Loucy (cell line): ENCODE data around the gene CTCFL.

Experiments
- H2AFZ ChIP-seq: fragments of 200-600 bp; sonication (generic); 2 replicates; pipeline ENCODE4 v1.6.0; 2016; ENCODE audit warnings: antibody characterized with exemption, mild to moderate bottlenecking, low read length, moderate library complexity
- H3F3A ChIP-seq: fragments of 200-600 bp; 2 replicates; pipeline ENCODE4 v1.6.0; 2016; ENCODE audit warnings: antibody characterized with exemption, low read depth, mild to moderate bottlenecking
- H3K27me3 ChIP-seq: fragments of 200-600 bp; sonication (generic); 2 replicates; pipeline ENCODE4 v1.6.1; 2014; ENCODE audit warnings: low read length, mild to moderate bottlenecking; ENCODE audit not compliant: insufficient read depth, poor library complexity, severe bottlenecking
- H3K36me3 ChIP-seq: fragments of 200-600 bp; sonication (generic); 2 replicates; pipeline ENCODE4 v1.6.1; 2016; ENCODE audit warnings: low read length; ENCODE audit not compliant: insufficient read depth
- H3K4me1 ChIP-seq: fragments of 200-600 bp; sonication (generic); 2 replicates; pipeline ENCODE4 v1.5.1; 2014; ENCODE audit warnings: low read length, mild to moderate bottlenecking; ENCODE audit not compliant: insufficient read depth, poor library complexity, severe bottlenecking
- H3K4me2 ChIP-seq: fragments of 200-600 bp; sonication (generic); 2 replicates; pipeline ENCODE4 v1.6.0; 2014; ENCODE audit warnings: antibody characterized with exemption, low read length, low read depth, mild to moderate bottlenecking; ENCODE audit not compliant: poor library complexity, severe bottlenecking
- H3K4me3 ChIP-seq: fragments of 200-600 bp; sonication (generic); 2 replicates; pipeline ENCODE4 v1.5.1; 2014; ENCODE audit warnings: low read length, mild to moderate bottlenecking, mixed read lengths; ENCODE audit not compliant: poor library complexity, severe bottlenecking
- H3K79me2 ChIP-seq: fragments of 200-600 bp; sonication (generic); 2 replicates; pipeline ENCODE4 v1.6.1; 2014; ENCODE audit warnings: low read length; ENCODE audit not compliant: insufficient read depth
- H3K9ac ChIP-seq: fragments of 200-600 bp; sonication (generic); 2 replicates; pipeline ENCODE4 v1.6.0; 2014; ENCODE audit warnings: mild to moderate bottlenecking, low read depth, low read length, moderate library complexity; ENCODE audit not compliant: poor library complexity, severe bottlenecking
- H3K9me2 ChIP-seq: fragments of 200-600 bp; sonication (generic); replicated peaks from 2 replicates; pipeline ENCODE4 v1.6.1; 2016; ENCODE audit warnings: low read depth, low read length, mixed read lengths
- H3K9me3 ChIP-seq: fragments of 200-600 bp; sonication (generic); 2 replicates; pipeline ENCODE4 v1.6.1; 2014; ENCODE audit warnings: mild to moderate bottlenecking, antibody characterized with exemption, low read length, low read depth; ENCODE audit not compliant: insufficient read depth
- H4K20me1 ChIP-seq: fragments of 200-600 bp; sonication (generic); 2 replicates; pipeline ENCODE4 v1.6.0; 2014; ENCODE audit warnings: antibody characterized with exemption, low read length, mild to moderate bottlenecking; ENCODE audit not compliant: insufficient read depth, poor library complexity, severe bottlenecking
- EZH2phosphoT487 ChIP-seq: fragments of 200-600 bp; IDR thresholded peaks from 2 replicates; pipeline ENCODE4 v1.6.1; 2018; ENCODE audit warnings: antibody characterized with exemption, mild to moderate bottlenecking, moderate library complexity, borderline replicate concordance
- TF ChIP-seq, protein P1 (sequence below): fragments of 200-600 bp; sonication (generic); conservative IDR thresholded peaks from 2 replicates; pipeline ENCODE4 v1.5.1; 2014; ENCODE audit warnings: mild to moderate bottlenecking, antibody characterized with exemption, low read length

The CTCFL gene

DNA sequence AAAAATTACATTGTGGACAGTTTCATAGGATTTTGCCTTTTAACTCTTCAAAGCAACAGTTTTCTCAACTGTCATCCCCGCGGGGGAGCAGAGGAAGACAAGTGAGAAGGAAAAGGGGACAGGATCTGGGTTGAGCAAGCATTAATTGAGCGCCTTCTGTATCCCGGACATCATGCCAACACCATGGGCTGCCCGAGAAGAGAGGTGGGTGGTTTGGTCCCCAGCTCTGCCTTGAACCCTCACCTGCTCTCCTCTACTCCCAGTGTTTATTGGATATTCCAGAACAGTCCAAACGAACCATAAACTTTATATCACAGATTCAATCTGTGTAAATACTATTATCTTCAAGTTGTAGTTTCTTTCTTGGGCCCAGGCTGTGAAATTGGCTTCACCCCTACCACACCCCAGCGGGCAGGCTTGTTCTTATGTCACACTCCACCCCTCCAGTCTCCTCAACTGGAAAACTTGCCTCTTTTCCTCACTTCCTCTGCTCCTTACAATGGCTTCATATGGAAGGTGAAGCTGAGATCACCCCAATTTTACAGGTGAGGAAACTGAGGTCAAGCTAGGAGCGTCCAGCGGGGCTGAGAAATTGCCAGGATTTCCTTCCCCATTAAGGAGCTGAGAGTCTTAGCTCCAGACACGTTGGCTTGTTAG lies 42.0 kb upstream of the CTCFL start:
- no peaks in the 10 kb centered on the region for H3K4me1 ChIP-seq
- H3K9me3 ChIP-seq: no peaks in the 10 kb centered on the region
- TF ChIP-seq, protein P1, sequence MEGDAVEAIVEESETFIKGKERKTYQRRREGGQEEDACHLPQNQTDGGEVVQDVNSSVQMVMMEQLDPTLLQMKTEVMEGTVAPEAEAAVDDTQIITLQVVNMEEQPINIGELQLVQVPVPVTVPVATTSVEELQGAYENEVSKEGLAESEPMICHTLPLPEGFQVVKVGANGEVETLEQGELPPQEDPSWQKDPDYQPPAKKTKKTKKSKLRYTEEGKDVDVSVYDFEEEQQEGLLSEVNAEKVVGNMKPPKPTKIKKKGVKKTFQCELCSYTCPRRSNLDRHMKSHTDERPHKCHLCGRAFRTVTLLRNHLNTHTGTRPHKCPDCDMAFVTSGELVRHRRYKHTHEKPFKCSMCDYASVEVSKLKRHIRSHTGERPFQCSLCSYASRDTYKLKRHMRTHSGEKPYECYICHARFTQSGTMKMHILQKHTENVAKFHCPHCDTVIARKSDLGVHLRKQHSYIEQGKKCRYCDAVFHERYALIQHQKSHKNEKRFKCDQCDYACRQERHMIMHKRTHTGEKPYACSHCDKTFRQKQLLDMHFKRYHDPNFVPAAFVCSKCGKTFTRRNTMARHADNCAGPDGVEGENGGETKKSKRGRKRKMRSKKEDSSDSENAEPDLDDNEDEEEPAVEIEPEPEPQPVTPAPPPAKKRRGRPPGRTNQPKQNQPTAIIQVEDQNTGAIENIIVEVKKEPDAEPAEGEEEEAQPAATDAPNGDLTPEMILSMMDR: no peak
- no peak for TF ChIP-seq EZH2phosphoT487
- no peak overlapping the region for H3K4me2 ChIP-seq
- no peak overlapping the region for H3K9ac ChIP-seq
- H4K20me1 ChIP-seq: no peaks in the 10 kb centered on the region
- no peaks in the 10 kb centered on the region for H3F3A ChIP-seq
- H2AFZ ChIP-seq: no peak overlapping the region
- no peak overlapping the region for H3K4me3 ChIP-seq
- H3K9me2 ChIP-seq: no peaks in the 10 kb centered on the region
- no peaks in the 10 kb centered on the region for H3K79me2 ChIP-seq
- no peaks in the 10 kb centered on the region for H3K27me3 ChIP-seq
- no peaks in the 10 kb centered on the region for H3K36me3 ChIP-seq

- Histone ChIP-seq H3K9me2 (no peaks in the 10 kb centered on the region), H2AFZ (no peak overlapping the region), H3K4me2 (no peak overlapping the region), H3F3A (no peaks in the 10 kb centered on the region), H3K27me3 (no peaks in the 10 kb centered on the region), H4K20me1 (no peaks in the 10 kb centered on the region), H3K4me1 (no peaks in the 10 kb centered on the region), H3K9ac (no peak overlapping the region), H3K9me3 (no peaks in the 10 kb centered on the region), H3K36me3 (no peaks in the 10 kb centered on the region), H3K4me3 (no peak overlapping the region), H3K79me2 (no peaks in the 10 kb centered on the region)
- TF ChIP-seq, protein P1: no peak
- no peak for TF ChIP-seq EZH2phosphoT487
Observed at GRCh38 chr20:57566399-57566798, 41.5 kb upstream of the CTCFL start.

DNA sequence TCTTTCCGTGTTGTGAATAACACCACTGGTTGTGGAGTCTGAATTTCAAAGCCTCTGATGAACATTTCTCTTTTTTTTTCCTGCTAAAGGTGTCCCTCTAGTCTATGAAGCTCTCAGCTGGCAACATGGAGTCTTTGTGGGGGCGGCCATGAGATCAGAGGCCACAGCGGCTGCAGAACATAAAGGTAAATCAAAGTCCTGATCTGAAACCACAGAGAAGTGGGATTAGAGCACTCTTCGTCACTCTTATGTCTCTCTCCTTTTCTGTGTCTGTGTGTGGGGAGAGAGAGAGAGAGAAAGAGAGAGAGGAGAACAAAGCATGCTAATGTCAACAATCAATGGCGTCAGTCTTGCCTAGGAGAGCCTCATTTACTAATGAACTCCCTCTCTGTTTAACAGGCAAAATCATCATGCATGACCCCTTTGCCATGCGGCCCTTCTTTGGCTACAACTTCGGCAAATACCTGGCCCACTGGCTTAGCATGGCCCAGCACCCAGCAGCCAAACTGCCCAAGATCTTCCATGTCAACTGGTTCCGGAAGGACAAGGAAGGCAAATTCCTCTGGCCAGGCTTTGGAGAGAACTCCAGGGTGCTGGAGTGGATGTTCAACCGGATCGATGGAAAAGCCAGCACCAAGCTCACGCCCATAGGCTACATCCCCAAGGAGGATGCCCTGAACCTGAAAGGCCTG lies 40.2 kb upstream of the CTCFL start:
- no peaks in the 10 kb centered on the region for H3K27me3 ChIP-seq
- no peaks in the 10 kb centered on the region for H3K4me1 ChIP-seq

More for the DNA sequence above, 40.2 kb upstream of the CTCFL start:
- Histone ChIP-seq H3K4me3 (no peak overlapping the region), H3K9ac (no peak overlapping the region), H4K20me1 (no peaks in the 10 kb centered on the region), H2AFZ (no peak overlapping the region), H3K9me3 (no peaks in the 10 kb centered on the region), H3F3A (no peaks in the 10 kb centered on the region), H3K36me3 (no peaks in the 10 kb centered on the region), H3K79me2 (no peaks in the 10 kb centered on the region), H3K4me2 (no peak overlapping the region), H3K9me2 (no peaks in the 10 kb centered on the region)
- TF ChIP-seq, protein P1: no peak
- TF ChIP-seq EZH2phosphoT487: no peak
